HG02840 (cell line): ENCODE results near the gene PDCD1LG2.
A peak's percentile ranks its signal among the peaks of the same experiment; 100 is the strongest.

Experiments
- ATAC-seq: cut with Tn5 transposase; IDR thresholded peaks from one replicate; pipeline ENCODE4 v1.9.1; 2021; ENCODE audit warnings: mild to moderate bottlenecking, moderate library complexity, moderate number of reproducible peaks; ENCODE audit not compliant: unreplicated experiment, low FRiP score

PDCD1LG2 gene

GRCh38 chr9:5529683-5530221 is 19.4 kb downstream of the PDCD1LG2 start:
- peak; percentile 65 for ATAC-seq

GRCh38 chr9:5531101-5531882 is 21.0 kb downstream of the PDCD1LG2 start:
- ATAC-seq = no peak

- no peak for ATAC-seq
Observed at GRCh38 chr9:5532306-5532705, 22.0 kb downstream of the PDCD1LG2 start.

GRCh38 chr9:5532790-5533189 is 22.5 kb downstream of the PDCD1LG2 start:
- no peak for ATAC-seq

GRCh38 chr9:5536684-5537083 is 26.4 kb downstream of the PDCD1LG2 start:
- no peak for ATAC-seq

- ATAC-seq = no peak
Observed at GRCh38 chr9:5543875-5544702, 33.8 kb downstream of the PDCD1LG2 start.

GRCh38 chr9:5549658-5550650 is 39.6 kb downstream of the PDCD1LG2 start:
- ATAC-seq = no peak

- ATAC-seq = no peak
Observed at GRCh38 chr9:5551368-5552150, 41.2 kb downstream of the PDCD1LG2 start.

GRCh38 chr9:5552301-5552700 is 42.0 kb downstream of the PDCD1LG2 start:
- no peak for ATAC-seq

- no peak for ATAC-seq
Observed at GRCh38 chr9:5553211-5553610, 42.9 kb downstream of the PDCD1LG2 start.

- ATAC-seq = no peak
Observed at GRCh38 chr9:5554254-5554653, 43.9 kb downstream of the PDCD1LG2 start.

GRCh38 chr9:5556101-5556705 is 45.9 kb downstream of the PDCD1LG2 start:
- ATAC-seq = no peak

- ATAC-seq = no peak
Observed at GRCh38 chr9:5557606-5558587, 47.6 kb downstream of the PDCD1LG2 start.

GRCh38 chr9:5559659-5560058 is 49.3 kb downstream of the PDCD1LG2 start:
- no peak for ATAC-seq

- ATAC-seq = no peak
Observed at GRCh38 chr9:5560443-5561100, 50.2 kb downstream of the PDCD1LG2 start.

- ATAC-seq = no peak
Observed at GRCh38 chr9:5561828-5562488, 51.6 kb downstream of the PDCD1LG2 start.
